ENCODE results near the gene CLEC4M. TPM values are rescaled to one million over a fixed set of nuclear protein-coding genes. Genes with fewer than 3 reads are reported as not detected.
"Not testable (repeated sequence)": the region's sequence is repeated elsewhere in the genome, so short reads cannot be mapped to it uniquely, and the experiment has no call there.

The CLEC4M gene
- total RNA-seq, 1 donor from 2014 or later, result not detected

- DNase-seq (ENCODE audit: low read depth, low spot score), result no peak
- Mint-ChIP-seq H3K27ac (ENCODE audit: unreplicated experiment) (no peak overlapping the region), H3K4me3 (no peak overlapping the region), H3K27me3 (ENCODE audit: low read depth) (peaks cover 89% of the 10 kb centered on the region), H3K4me1 (no peaks in the 10 kb centered on the region), H3K36me3 (ENCODE audit: low read depth) (no peaks in the 10 kb centered on the region), H3K9me3 (no peaks in the 10 kb centered on the region)
- no peak for TF ChIP-seq CTCF (conservative IDR thresholded peaks at IDR 0.05)
Observed at GRCh38 chr19:7788933-7789323, 25.9 kb downstream of the CLEC4M start.

DNA sequence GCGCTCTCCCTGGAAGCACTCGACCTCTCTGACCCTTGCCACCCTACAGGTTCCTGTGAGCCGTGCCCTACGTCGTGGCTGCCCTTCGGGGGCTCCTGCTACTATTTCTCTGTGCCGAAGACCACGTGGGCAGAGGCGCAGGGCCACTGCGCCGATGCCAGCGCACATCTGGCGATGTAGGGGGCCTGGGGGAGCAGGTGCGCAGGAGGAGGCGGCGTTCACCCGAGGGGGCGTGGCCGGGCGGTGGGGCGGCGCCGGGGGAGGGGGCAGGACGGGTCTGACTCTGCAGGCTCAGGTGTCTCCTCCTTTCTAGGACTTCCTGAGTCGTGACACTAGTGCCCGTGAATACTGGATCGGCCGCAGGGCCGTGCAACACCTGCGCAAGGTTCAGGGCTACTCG is 26.4 kb downstream of the CLEC4M start:
- Mint-ChIP-seq H3K27ac (ENCODE audit: unreplicated experiment) (no peak overlapping the region), H3K9me3 (peaks cover 3% of the 10 kb centered on the region), H3K27me3 (ENCODE audit: low read depth) (peaks cover 89% of the 10 kb centered on the region), H3K4me1 (no peaks in the 10 kb centered on the region), H3K36me3 (ENCODE audit: low read depth) (no peaks in the 10 kb centered on the region), H3K4me3 (no peak overlapping the region)
- DNase-seq (ENCODE audit: low read depth, low spot score), result no peak
- TF ChIP-seq CTCF (conservative IDR thresholded peaks at IDR 0.05), result no peak

DNA sequence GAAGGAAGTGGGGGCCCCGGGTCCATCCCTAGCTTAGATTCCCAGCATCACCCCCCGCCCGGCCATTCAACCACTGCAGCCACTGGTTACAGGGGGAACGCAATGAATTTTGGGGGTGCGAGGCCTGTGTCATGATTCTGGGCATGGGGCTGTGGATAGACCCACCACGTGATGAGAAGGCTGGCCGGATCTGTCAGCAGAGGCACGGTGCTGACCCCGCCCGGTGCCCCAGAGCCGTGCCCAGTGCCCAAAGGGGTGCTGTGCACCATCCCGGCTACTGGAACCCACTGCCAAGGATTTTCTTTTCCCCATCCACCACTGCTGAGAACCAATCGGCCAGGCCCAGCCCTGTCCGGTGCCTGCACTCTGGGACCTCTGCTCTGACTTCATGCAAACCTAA is 27.4 kb downstream of the CLEC4M start:
- no peak for DNase-seq (ENCODE audit: low read depth, low spot score)
- H3K4me3 Mint-ChIP-seq, result no peak overlapping the region
- no peaks in the 10 kb centered on the region for H3K4me1 Mint-ChIP-seq
- TF ChIP-seq CTCF (conservative IDR thresholded peaks at IDR 0.05), result no peak
- H3K27me3 Mint-ChIP-seq (ENCODE audit: low read depth), result peaks cover 84% of the 10 kb centered on the region
- H3K36me3 Mint-ChIP-seq (ENCODE audit: low read depth), result no peaks in the 10 kb centered on the region
- no peak overlapping the region for H3K27ac Mint-ChIP-seq (ENCODE audit: unreplicated experiment)
- H3K9me3 Mint-ChIP-seq, result peaks cover 3% of the 10 kb centered on the region

- Mint-ChIP-seq H3K9me3 (peaks cover 3% of the 10 kb centered on the region), H3K27ac (ENCODE audit: unreplicated experiment) (no peak overlapping the region), H3K27me3 (ENCODE audit: low read depth) (peaks cover 70% of the 10 kb centered on the region), H3K36me3 (ENCODE audit: low read depth) (no peaks in the 10 kb centered on the region), H3K4me1 (no peaks in the 10 kb centered on the region), H3K4me3 (no peak overlapping the region)
- DNase-seq (ENCODE audit: low read depth, low spot score), result no peak
- TF ChIP-seq CTCF (conservative IDR thresholded peaks at IDR 0.05), result no peak
Observed at GRCh38 chr19:7792281-7792680, 29.2 kb downstream of the CLEC4M start.

- not testable (repeated sequence) for H3K4me3 Mint-ChIP-seq
Observed at GRCh38 chr19:7792701-7793100, 29.7 kb downstream of the CLEC4M start.

DNA sequence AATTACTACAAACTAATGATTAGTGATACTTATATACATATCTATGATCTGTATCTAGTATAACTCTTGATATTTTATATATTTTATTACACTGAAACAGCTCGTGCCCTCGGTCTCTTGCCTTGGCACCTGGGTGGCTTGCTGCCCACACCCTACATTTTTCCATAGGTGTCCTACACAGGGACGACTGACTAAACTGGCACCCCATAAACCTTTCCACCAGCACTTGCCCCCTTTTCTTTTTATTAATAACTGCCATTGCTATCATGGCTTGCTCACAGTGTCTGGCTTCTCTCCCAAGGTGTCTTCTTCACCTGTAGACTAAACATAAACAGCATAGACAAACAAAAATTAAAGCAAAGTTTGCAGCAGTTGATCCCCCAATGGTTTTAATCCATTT is 30.4 kb downstream of the CLEC4M start:
- TF ChIP-seq CTCF (conservative IDR thresholded peaks at IDR 0.05), result no peak
- no peak overlapping the region for H3K4me3 Mint-ChIP-seq
- H3K27ac Mint-ChIP-seq (ENCODE audit: unreplicated experiment), result no peak overlapping the region
- peaks cover 3% of the 10 kb centered on the region for H3K9me3 Mint-ChIP-seq
- H3K4me1 Mint-ChIP-seq, result peaks cover 2% of the 10 kb centered on the region
- no peaks in the 10 kb centered on the region for H3K36me3 Mint-ChIP-seq (ENCODE audit: low read depth)
- H3K27me3 Mint-ChIP-seq (ENCODE audit: low read depth), result peaks cover 58% of the 10 kb centered on the region
- DNase-seq (ENCODE audit: low read depth, low spot score), result no peak

More at GRCh38 chr19:7792701-7793100, 29.7 kb downstream of the CLEC4M start:
- not testable (repeated sequence) for H3K36me3 Mint-ChIP-seq (ENCODE audit: low read depth); DNase-seq (ENCODE audit: low read depth, low spot score); H3K9me3 Mint-ChIP-seq; H3K27ac Mint-ChIP-seq (ENCODE audit: unreplicated experiment); H3K4me1 Mint-ChIP-seq
- peaks cover 66% of the 10 kb centered on the region for H3K27me3 Mint-ChIP-seq (ENCODE audit: low read depth)
